Body of pancreas (tissue), 4 donors: ENCODE measurements around the gene RP2. TPM values are rescaled to one million over a fixed set of nuclear protein-coding genes. Genes with fewer than 3 reads are reported as not detected.

Experiments
- ATAC-seq: fragments of 150-250 bp; one replicate; pipeline ENCODE4 v1.9.1; 2016
- DNase-seq, 4 donors: peaks; one replicate each; pipeline ENCODE4 v3.0.0-alpha.2; 2019
- H3K27ac ChIP-seq, 4 donors: fragments of 200-600 bp; sonication (generic); 1 replicate in 3 of 4; 2 replicates in 1 of 4; pipeline versions ENCODE4 v1.5.1 to v1.6.1; 2016 to 2019; ENCODE audit warnings: mild to moderate bottlenecking in 1 of 4, mixed read lengths in 1 of 4, moderate library complexity in 1 of 4
- H3K27me3 ChIP-seq, 2 donors: fragments of 200-600 bp; sonication (generic); one replicate each; pipeline ENCODE4 v1.6.0; 2016; ENCODE audit warnings: mild to moderate bottlenecking in 1 of 2
- H3K36me3 ChIP-seq, 2 donors: fragments of 200-600 bp; sonication (generic); replicated peaks in 1 of 2; 2 replicates each; pipeline ENCODE4 v1.5.1; 2016; ENCODE audit warnings: low read depth in 2 of 2; ENCODE audit not compliant: insufficient read depth in 1 of 2
- H3K4me1 ChIP-seq: fragments of 200-600 bp; sonication (generic); one replicate; pipeline ENCODE4 v1.6.0; 2016
- H3K4me3 ChIP-seq, 2 donors: fragments of 200-600 bp; sonication (generic); 1 replicate in 1 of 2; 2 replicates in 1 of 2; pipeline ENCODE4 v1.5.1; 2016 to 2019
- H3K9me3 ChIP-seq, 3 donors: fragments of 200-600 bp; sonication (generic); 1 replicate in 2 of 3; 2 replicates in 1 of 3; pipeline ENCODE4 v1.5.1; 2016
- CTCF ChIP-seq, 7 experiments: fragments of 450-650 bp in 4 of 7; fragments of 200-600 bp in 3 of 7; sonication (generic) in 3 of 7; IDR thresholded peaks; one replicate each; pipeline ENCODE4 v1.5.1; 2016 to 2019; ENCODE audit warnings: antibody characterized with exemption in 7 of 7
- POLR2A ChIP-seq, 3 donors: fragments of 450-650 bp; IDR thresholded peaks; one replicate each; pipeline ENCODE4 v1.6.1; 2016; ENCODE audit warnings: antibody characterized with exemption in 3 of 3, mild to moderate bottlenecking in 2 of 3
- WGBS, 2 donors: methylation state at CpG; one replicate each; pipeline ENCODE4 v1.1.5; 2017; 5-methylcytosine and 5-hydroxymethylcytosine counted together
- intact Hi-C: fragments of 100-400 bp; cut with DNase I; formaldehyde crosslinking; loops from one replicate; pipeline ENCODE4 v1.15.1; 2023
- total RNA-seq, 2 donors: library from RNA; depleted of rRNA; stranded (reverse); fragments of >200 nt; gene quantifications; one replicate each; pipeline ENCODE4 v1.1.0, GENCODE V29; 2016

Gene RP2
- total RNA-seq, 2 donors from 2014 or later: 0.99 to 5.7 TPM

GRCh38 chrX:46811121-46811520, 25.7 kb upstream of the RP2 start:
- TF ChIP-seq POLR2A (IDR thresholded peaks at IDR 0.05) (no peak), CTCF (IDR thresholded peaks at IDR 0.05) (no peak)
- H3K9me3 ChIP-seq: no peaks in the 10 kb centered on the region
- H3K36me3 ChIP-seq: no peaks in the 10 kb centered on the region
- H3K4me1 ChIP-seq: no peaks in the 10 kb centered on the region
- no peak overlapping the region for H3K27ac ChIP-seq
- DNase-seq: no peak
- H3K27me3 ChIP-seq: no peaks in the 10 kb centered on the region
- no peak overlapping the region for H3K4me3 ChIP-seq
- intact Hi-C loops: no loop called here
- WGBS, 2 donors: 64 to 86% methylated on average over 1 of the region's 1 CpG
- ATAC-seq: no peak

GRCh38 chrX:46812445-46812844, 24.4 kb upstream of the RP2 start:
- H3K4me1 ChIP-seq: no peaks in the 10 kb centered on the region
- no peaks in the 10 kb centered on the region for H3K9me3 ChIP-seq
- ATAC-seq (peak; percentile 59), DNase-seq (peak in 1 of 4 donors; percentile 3)
- no peaks in the 10 kb centered on the region for H3K36me3 ChIP-seq
- intact Hi-C loops: no loop called here
- no peak overlapping the region for H3K4me3 ChIP-seq
- H3K27ac ChIP-seq: no peak overlapping the region
- WGBS, 2 donors: 17 to 33% methylated on average over 2 of the region's 2 CpGs
- no peak for TF ChIP-seq POLR2A (IDR thresholded peaks at IDR 0.05)
- no peak for TF ChIP-seq CTCF (IDR thresholded peaks at IDR 0.05)
- no peaks in the 10 kb centered on the region for H3K27me3 ChIP-seq

- H3K27ac ChIP-seq: no peak overlapping the region
- H3K4me1 ChIP-seq: no peaks in the 10 kb centered on the region
- no peak for DNase-seq
- no peak for ATAC-seq
- TF ChIP-seq CTCF (IDR thresholded peaks at IDR 0.05) (no peak), POLR2A (IDR thresholded peaks at IDR 0.05) (no peak)
- no peaks in the 10 kb centered on the region for H3K27me3 ChIP-seq
- H3K4me3 ChIP-seq: no peak overlapping the region
- no peaks in the 10 kb centered on the region for H3K9me3 ChIP-seq
- H3K36me3 ChIP-seq: no peaks in the 10 kb centered on the region
- WGBS, 2 donors: 76 to 82% methylated on average over 5 to 7 of the region's 7 CpGs
- intact Hi-C loops: no loop called here
These were observed 21.9 kb upstream of the RP2 start for GRCh38 chrX:46814966-46815365.

- Histone ChIP-seq H3K36me3 (no peaks in the 10 kb centered on the region), H3K27ac (no peak overlapping the region), H3K4me1 (no peaks in the 10 kb centered on the region), H3K4me3 (no peak overlapping the region), H3K27me3 (no peaks in the 10 kb centered on the region), H3K9me3 (no peaks in the 10 kb centered on the region)
- DNase-seq (no peak), ATAC-seq (no peak)
- intact Hi-C loops: no loop called here
- WGBS, 2 donors: 89 to 95% methylated on average over 3 to 5 of the region's 5 CpGs
- TF ChIP-seq POLR2A (IDR thresholded peaks at IDR 0.05) (no peak), CTCF (IDR thresholded peaks at IDR 0.05) (no peak)
These were observed 17.7 kb upstream of the RP2 start for GRCh38 chrX:46819136-46819535.

- Histone ChIP-seq H3K4me3 (no peak overlapping the region), H3K4me1 (no peaks in the 10 kb centered on the region), H3K27me3 (no peaks in the 10 kb centered on the region), H3K36me3 (no peaks in the 10 kb centered on the region), H3K27ac (no peak overlapping the region), H3K9me3 (no peaks in the 10 kb centered on the region)
- intact Hi-C loops: no loop called here
- DNase-seq (no peak), ATAC-seq (no peak)
- WGBS, 2 donors: 81 to 83% methylated on average over 2 to 3 of the region's 4 CpGs
- TF ChIP-seq POLR2A (IDR thresholded peaks at IDR 0.05): no peak
- no peak for TF ChIP-seq CTCF (IDR thresholded peaks at IDR 0.05)
These were observed 16.3 kb upstream of the RP2 start for GRCh38 chrX:46820391-46821100.
